OCI-LY7 (cell line): ENCODE measurements around the gene STX4. TPM values are rescaled to one million over a fixed set of nuclear protein-coding genes. Genes with fewer than 3 reads are reported as not detected.

Experiments
- BruUV-seq: library from RNA; stranded (reverse); fragments of 400-500 nt; replicated peaks from 2 replicates; lab custom pipeline; 2021; lab: Mats Ljungman, UMichigan
- CTCF ChIA-PET: fragments of 300-600 bp; sonication (Branson Sonifier 250); formaldehyde crosslinking; loops from one replicate; lab custom pipeline; 2022; ENCODE audit warnings: antibody characterized with exemption; ENCODE audit not compliant: unreplicated experiment; lab: Charles Lee
- POLR2A ChIA-PET: fragments of 300-600 bp; sonication (Branson Sonifier 250); formaldehyde crosslinking; loops from one replicate; lab custom pipeline; 2022; ENCODE audit warnings: antibody characterized with exemption; lab: Charles Lee
- DNase-seq: peaks from one replicate; pipeline ENCODE4 v3.0.0-alpha.2; 2015; ENCODE audit warnings: low spot score
- H2AFZ ChIP-seq: fragments of 200-600 bp; sonication (generic), shearing (Covaris generic); 2 replicates; pipeline ENCODE4 v1.6.1; 2014; ENCODE audit warnings: mild to moderate bottlenecking, antibody characterized with exemption, low read length, moderate library complexity
- H3K27ac ChIP-seq: fragments of 200-600 bp; sonication (generic); 2 replicates; pipeline ENCODE4 v1.5.1; 2014; ENCODE audit warnings: mixed run types, low read depth, mild to moderate bottlenecking, moderate library complexity, low read length, inconsistent platforms; ENCODE audit not compliant: poor library complexity, severe bottlenecking
- H3K36me3 ChIP-seq: fragments of 200-600 bp; sonication (generic); 2 replicates; pipeline ENCODE4 v1.6.1; 2014; ENCODE audit warnings: mild to moderate bottlenecking, antibody characterized with exemption, low read length, moderate library complexity, mixed read lengths; ENCODE audit not compliant: insufficient read depth
- H3K4me1 ChIP-seq: fragments of 200-600 bp; sonication (generic); 2 replicates; pipeline ENCODE4 v1.5.1; 2014; ENCODE audit warnings: mild to moderate bottlenecking, low read length; ENCODE audit not compliant: insufficient read depth, poor library complexity, severe bottlenecking
- H3K4me2 ChIP-seq: fragments of 200-600 bp; sonication (generic); 2 replicates; pipeline ENCODE4 v1.6.1; 2014; ENCODE audit warnings: mild to moderate bottlenecking, low read length
- H3K4me3 ChIP-seq: fragments of 200-600 bp; sonication (generic); 2 replicates; pipeline ENCODE4 v1.5.1; 2014; ENCODE audit warnings: mild to moderate bottlenecking, low read depth, low read length; ENCODE audit not compliant: poor library complexity, severe bottlenecking
- H3K79me2 ChIP-seq: fragments of 200-600 bp; sonication (generic); 2 replicates; pipeline ENCODE4 v1.6.1; 2016; ENCODE audit warnings: low read depth, mild to moderate bottlenecking, low read length, moderate library complexity, mixed read lengths; ENCODE audit not compliant: insufficient read depth
- H3K9me2 ChIP-seq: fragments of 200-600 bp; sonication (generic); 2 replicates; pipeline ENCODE4 v1.6.1; 2016; ENCODE audit warnings: mild to moderate bottlenecking, low read length, mixed read lengths; ENCODE audit not compliant: insufficient read depth
- H3K9me3 ChIP-seq: fragments of 200-600 bp; sonication (generic); 2 replicates; pipeline ENCODE4 v1.6.1; 2014; ENCODE audit warnings: mild to moderate bottlenecking, mixed run types, low read length, mixed read lengths
- H4K20me1 ChIP-seq: fragments of 200-600 bp; sonication (generic); 2 replicates; pipeline ENCODE4 v1.6.1; 2014; ENCODE audit warnings: mild to moderate bottlenecking, antibody characterized with exemption, low read length, moderate library complexity, mixed read lengths; ENCODE audit not compliant: insufficient read depth
- EZH2phosphoT487 ChIP-seq: fragments of 200-600 bp; sonication (generic); IDR thresholded peaks from 2 replicates; pipeline ENCODE4 v1.6.1; 2018; ENCODE audit warnings: low read depth, borderline replicate concordance, mild to moderate bottlenecking, mixed run types, antibody characterized with exemption, low read length, moderate library complexity, mixed read lengths
- intact Hi-C: fragments of 100-400 bp; cut with micrococcal nuclease; formaldehyde crosslinking; loops from one replicate; pipeline ENCODE4 v1.10.0; 2022; ENCODE audit not compliant: unreplicated experiment
- total RNA-seq, 2 experiments: library from RNA; depleted of rRNA in 1 of 2; stranded (reverse); fragments of >200 nt in 1 of 2; shearing (Covaris generic) in 1 of 2; gene quantifications; 2 replicates each; pipeline ENCODE4 v1.2.3, GENCODE V29; 2014 to 2022
- TF ChIP-seq, protein P1 (sequence below): fragments of 200-600 bp; sonication (generic); conservative IDR thresholded peaks from 2 replicates; pipeline ENCODE4 v1.5.1; 2014; ENCODE audit warnings: mild to moderate bottlenecking, antibody characterized with exemption, low read length, moderate library complexity, mixed read lengths

The STX4 gene
- total RNA-seq, 2 experiments from 2014 or later: 16.6 to 40.5 TPM

DNA sequence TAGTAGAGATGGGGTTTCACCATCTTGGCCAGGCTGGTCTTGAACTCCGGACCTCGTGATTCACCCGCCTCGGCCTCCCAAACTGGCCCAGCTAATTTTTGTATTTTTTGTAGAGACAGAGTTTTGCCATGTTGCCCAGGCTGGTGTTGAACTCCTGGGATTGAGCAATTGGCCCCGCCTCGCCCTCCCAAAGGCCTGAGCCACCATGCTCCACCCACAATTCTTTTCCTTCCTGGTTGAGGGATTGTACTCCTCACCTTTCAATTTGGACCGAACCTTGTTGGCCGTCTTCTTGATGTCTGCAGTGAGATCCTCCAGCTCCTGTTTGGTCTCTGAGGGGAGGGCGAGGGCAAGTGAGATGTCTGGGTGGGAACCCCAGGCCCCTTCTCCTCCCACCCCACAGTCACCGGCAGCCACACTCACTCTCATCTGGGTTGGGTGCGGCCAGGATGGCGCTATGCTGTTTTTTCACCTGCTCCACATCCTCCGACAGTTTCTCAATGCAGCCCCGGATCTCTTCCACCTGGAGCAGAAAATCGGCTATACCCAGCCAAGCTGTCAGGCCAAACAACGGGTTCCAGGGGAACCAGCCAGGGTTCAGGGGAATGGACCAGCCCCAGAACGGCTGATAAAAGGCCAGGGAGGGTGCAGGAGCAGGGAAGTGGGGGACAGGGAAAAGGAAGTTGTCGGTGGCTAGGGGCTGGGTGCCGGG lies 32.5 kb upstream of the STX4 start:
- Histone ChIP-seq H3K79me2 (no peaks in the 10 kb centered on the region), H2AFZ (no peak overlapping the region), H3K36me3 (no peaks in the 10 kb centered on the region), H3K4me1 (peaks cover 10% of the 10 kb centered on the region), H3K9me3 (no peaks in the 10 kb centered on the region), H3K4me2 (no peak overlapping the region), H3K9me2 (no peaks in the 10 kb centered on the region), H4K20me1 (no peaks in the 10 kb centered on the region), H3K4me3 (no peak overlapping the region), H3K27ac (no peak overlapping the region)
- no peak for DNase-seq
- ChIA-PET CTCF (no interaction called here), POLR2A (interaction anchor here (0.6 kb wide), 1 partner anchor 91 kb away, joined by 3 read pairs; no protein-coding TSS in a partner anchor)
- no peak for TF ChIP-seq EZH2phosphoT487
- TF ChIP-seq, protein P1, sequence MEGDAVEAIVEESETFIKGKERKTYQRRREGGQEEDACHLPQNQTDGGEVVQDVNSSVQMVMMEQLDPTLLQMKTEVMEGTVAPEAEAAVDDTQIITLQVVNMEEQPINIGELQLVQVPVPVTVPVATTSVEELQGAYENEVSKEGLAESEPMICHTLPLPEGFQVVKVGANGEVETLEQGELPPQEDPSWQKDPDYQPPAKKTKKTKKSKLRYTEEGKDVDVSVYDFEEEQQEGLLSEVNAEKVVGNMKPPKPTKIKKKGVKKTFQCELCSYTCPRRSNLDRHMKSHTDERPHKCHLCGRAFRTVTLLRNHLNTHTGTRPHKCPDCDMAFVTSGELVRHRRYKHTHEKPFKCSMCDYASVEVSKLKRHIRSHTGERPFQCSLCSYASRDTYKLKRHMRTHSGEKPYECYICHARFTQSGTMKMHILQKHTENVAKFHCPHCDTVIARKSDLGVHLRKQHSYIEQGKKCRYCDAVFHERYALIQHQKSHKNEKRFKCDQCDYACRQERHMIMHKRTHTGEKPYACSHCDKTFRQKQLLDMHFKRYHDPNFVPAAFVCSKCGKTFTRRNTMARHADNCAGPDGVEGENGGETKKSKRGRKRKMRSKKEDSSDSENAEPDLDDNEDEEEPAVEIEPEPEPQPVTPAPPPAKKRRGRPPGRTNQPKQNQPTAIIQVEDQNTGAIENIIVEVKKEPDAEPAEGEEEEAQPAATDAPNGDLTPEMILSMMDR: no peak
- no TSS peak for BruUV-seq
- intact Hi-C loops: no loop called here

DNA sequence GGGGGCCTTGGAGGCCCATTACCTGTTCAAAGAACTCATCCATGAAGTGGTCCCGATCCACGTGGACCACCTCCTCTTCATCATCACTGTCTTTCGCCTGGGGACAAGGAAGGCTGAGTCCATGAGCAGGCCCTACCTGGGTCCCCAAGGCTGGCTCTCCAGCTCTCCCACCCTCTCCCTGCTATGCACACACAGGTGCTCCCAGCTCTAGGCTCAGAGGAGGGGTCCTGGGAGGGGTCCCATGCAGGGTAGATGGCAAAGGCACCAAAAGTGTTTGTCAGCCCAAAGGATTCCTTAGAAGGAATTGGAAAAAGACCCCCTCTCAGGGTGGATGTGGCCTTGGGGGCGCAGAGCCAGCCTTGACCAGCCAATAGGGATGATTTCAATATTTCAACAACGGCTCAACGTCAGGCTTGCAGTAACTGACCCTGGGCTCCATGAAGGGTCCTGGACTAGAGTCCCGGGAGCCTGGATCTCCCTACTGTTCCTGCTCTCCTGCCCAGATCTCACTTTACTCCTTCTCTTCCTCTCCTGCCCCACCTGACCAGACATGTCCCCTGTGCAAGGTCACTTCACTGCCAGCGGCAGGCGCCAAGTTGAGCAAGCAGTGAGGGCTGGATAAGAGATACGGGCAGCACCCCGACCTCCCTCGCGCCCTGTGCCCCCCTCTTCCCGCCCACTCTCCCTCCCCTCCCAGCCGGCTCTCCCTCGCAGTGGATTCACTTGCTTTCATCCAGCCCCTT lies 31.7 kb upstream of the STX4 start:
- no peak for DNase-seq
- H3K9me3 ChIP-seq: no peaks in the 10 kb centered on the region
- no TSS peak for BruUV-seq
- H4K20me1 ChIP-seq: no peaks in the 10 kb centered on the region
- intact Hi-C loops: no loop called here
- ChIA-PET CTCF (interaction anchor here (0.6 kb wide), 1 partner anchor 241 kb away, joined by 8 read pairs; no protein-coding TSS in a partner anchor), POLR2A (interaction anchor here (1.0 kb wide), 1 partner anchor 11 kb away, joined by 4 read pairs; no protein-coding TSS in a partner anchor)
- no peak overlapping the region for H3K4me3 ChIP-seq
- H3K36me3 ChIP-seq: no peaks in the 10 kb centered on the region
- H3K9me2 ChIP-seq: no peaks in the 10 kb centered on the region
- no peak overlapping the region for H3K4me2 ChIP-seq
- peaks cover 5% of the 10 kb centered on the region for H3K4me1 ChIP-seq
- H3K27ac ChIP-seq: no peak overlapping the region
- TF ChIP-seq, protein P1: no peak
- no peak for TF ChIP-seq EZH2phosphoT487
- H3K79me2 ChIP-seq: no peaks in the 10 kb centered on the region
- no peak overlapping the region for H2AFZ ChIP-seq
